Body of pancreas (tissue), 4 donors: ENCODE data around the gene ASRGL1.

Experiments
- CTCF ChIP-seq, 7 experiments: fragments of 450-650 bp in 4 of 7; fragments of 200-600 bp in 3 of 7; sonication (generic) in 3 of 7; IDR thresholded peaks; one replicate each; pipeline ENCODE4 v1.5.1; 2016 to 2019; ENCODE audit warnings: antibody characterized with exemption in 7 of 7
- POLR2A ChIP-seq, 3 donors: fragments of 450-650 bp; IDR thresholded peaks; one replicate each; pipeline ENCODE4 v1.6.1; 2016; ENCODE audit warnings: antibody characterized with exemption in 3 of 3, mild to moderate bottlenecking in 2 of 3

- TF ChIP-seq CTCF (IDR thresholded peaks at IDR 0.05), result no peak
- no peak for TF ChIP-seq POLR2A (IDR thresholded peaks at IDR 0.05)
Observed at GRCh38 chr11:62353841-62354240, 16.6 kb downstream of the ASRGL1 start.
